ENCODE measurements around the gene RAB12.

GRCh38 chr18:8586941-8587340 is 22.3 kb upstream of the RAB12 start:
- TF ChIP-seq EZH2 (IDR thresholded peaks at IDR 0.05; ENCODE audit: low read depth, low read length, severe bottlenecking) (no peak), SRF (IDR thresholded peaks at IDR 0.05; ENCODE audit: low read depth, low read length) (no peak), RNF2 (IDR thresholded peaks at IDR 0.05; ENCODE audit: borderline replicate concordance, low read depth, low read length, missing control alignments, poor library complexity, severe bottlenecking) (no peak), EP300 (IDR thresholded peaks at IDR 0.05; ENCODE audit: borderline replicate concordance in 1 of 2, low read depth in 2 of 2, low read length in 2 of 2) (no peak), RAD21 (IDR thresholded peaks at IDR 0.05 in 1 of 2, conservative IDR thresholded peaks at IDR 0.05 in 1 of 2; ENCODE audit: low read depth in 2 of 2, low read length in 2 of 2) (no peak), E2F6 (IDR thresholded peaks at IDR 0.05) (no peak), RFX5 (IDR thresholded peaks at IDR 0.05; ENCODE audit: borderline replicate concordance, low read depth, low read length) (no peak), YY1 (IDR thresholded peaks at IDR 0.05; ENCODE audit: low read depth, low read length) (no peak), SIRT6 (IDR thresholded peaks at IDR 0.05; ENCODE audit: low read length) (no peak), MAFK (IDR thresholded peaks at IDR 0.05; ENCODE audit: low read depth, low read length) (no peak), KDM1A (IDR thresholded peaks at IDR 0.05; ENCODE audit: borderline replicate concordance, low read length) (no peak), JUN (IDR thresholded peaks at IDR 0.05; ENCODE audit: low read depth, low read length) (no peak), CEBPB (IDR thresholded peaks at IDR 0.05; ENCODE audit: low read depth, low read length) (no peak)
